ENCODE measurements around the gene WDR27.
"Not testable (repeated sequence)": the region's sequence is repeated elsewhere in the genome, so short reads cannot be mapped to it uniquely, and the experiment has no call there.

Gene WDR27

GRCh38 chr6:169521825-169522224 lies 180.0 kb downstream of the WDR27 start:
- DNase-seq (ENCODE audit: low read depth in 2 of 2), result no peak

- DNase-seq (ENCODE audit: low read depth in 2 of 2), result no peak
These were observed 181.7 kb downstream of the WDR27 start for GRCh38 chr6:169520104-169520503.

GRCh38 chr6:169518451-169518850 lies 183.4 kb downstream of the WDR27 start:
- no peak for DNase-seq (ENCODE audit: low read depth in 2 of 2)

GRCh38 chr6:169513478-169514193 lies 188.2 kb downstream of the WDR27 start:
- no peak for DNase-seq (ENCODE audit: low read depth in 2 of 2)

GRCh38 chr6:169511785-169512184 lies 190.0 kb downstream of the WDR27 start:
- not testable (repeated sequence) for DNase-seq (ENCODE audit: low read depth in 2 of 2)

- DNase-seq (ENCODE audit: low read depth in 2 of 2), result no peak
These were observed 191.0 kb downstream of the WDR27 start for GRCh38 chr6:169510871-169511270.

- no peak for DNase-seq (ENCODE audit: low read depth in 2 of 2)
These were observed 193.4 kb downstream of the WDR27 start for GRCh38 chr6:169508452-169508851.

GRCh38 chr6:169503422-169504152 lies 198.2 kb downstream of the WDR27 start:
- no peak for DNase-seq (ENCODE audit: low read depth in 2 of 2)

GRCh38 chr6:169502445-169502844 lies 199.4 kb downstream of the WDR27 start:
- no peak for DNase-seq (ENCODE audit: low read depth in 2 of 2)

- no peak for DNase-seq (ENCODE audit: low read depth in 2 of 2)
These were observed 200.0 kb downstream of the WDR27 start for GRCh38 chr6:169501777-169502313.

- no peak for DNase-seq (ENCODE audit: low read depth in 2 of 2)
These were observed 200.7 kb downstream of the WDR27 start for GRCh38 chr6:169501128-169501527.

- DNase-seq (ENCODE audit: low read depth in 2 of 2), result no peak
These were observed 201.1 kb downstream of the WDR27 start for GRCh38 chr6:169500688-169501087.

- no peak for DNase-seq (ENCODE audit: low read depth in 2 of 2)
These were observed 202.0 kb downstream of the WDR27 start for GRCh38 chr6:169499848-169500247.

GRCh38 chr6:169498916-169499513 lies 202.8 kb downstream of the WDR27 start:
- DNase-seq (ENCODE audit: low read depth in 2 of 2), result no peak

GRCh38 chr6:169495601-169496000 lies 206.2 kb downstream of the WDR27 start:
- no peak for DNase-seq (ENCODE audit: low read depth in 2 of 2)

- no peak for DNase-seq (ENCODE audit: low read depth in 2 of 2)
These were observed 207.8 kb downstream of the WDR27 start for GRCh38 chr6:169494038-169494437.

- DNase-seq (ENCODE audit: low read depth in 2 of 2), result no peak
These were observed 210.3 kb downstream of the WDR27 start for GRCh38 chr6:169491482-169491881.

- DNase-seq (ENCODE audit: low read depth in 2 of 2), result no peak
These were observed 211.0 kb downstream of the WDR27 start for GRCh38 chr6:169490830-169491229.

GRCh38 chr6:169490246-169490641 lies 211.6 kb downstream of the WDR27 start:
- DNase-seq (ENCODE audit: low read depth in 2 of 2), result no peak

GRCh38 chr6:169489563-169490245 lies 212.1 kb downstream of the WDR27 start:
- no peak for DNase-seq (ENCODE audit: low read depth in 2 of 2)

GRCh38 chr6:169487579-169488436 lies 214.0 kb downstream of the WDR27 start:
- no peak for DNase-seq (ENCODE audit: low read depth in 2 of 2)

Measured in stimulated activated CD4-positive, alpha-beta T cell treated with anti-CD3 and anti-CD28 coated beads, Interleukin-12 subunit alpha, Interleukin-12 subunit beta, amount 100 ng/mL, for 24 hours (primary cell).